AG09319 (cell line): Measurements from ENCODE around the gene LBP.
"Not testable (repeated sequence)": the region's sequence is repeated elsewhere in the genome, so short reads cannot be mapped to it uniquely, and the experiment has no call there.

Experiments used
- DNase-seq: peaks from one replicate; pipeline ENCODE4 v3.0.0-alpha.2; 2010; ENCODE audit warnings: low read depth; ENCODE audit errors: extremely low read depth
- TF ChIP-seq, protein P1 (sequence below): IDR thresholded peaks from 2 replicates; pipeline ENCODE4 v1.5.1; 2011; ENCODE audit warnings: low read depth, mild to moderate bottlenecking, inconsistent platforms, low read length, moderate library complexity

LBP gene

DNA sequence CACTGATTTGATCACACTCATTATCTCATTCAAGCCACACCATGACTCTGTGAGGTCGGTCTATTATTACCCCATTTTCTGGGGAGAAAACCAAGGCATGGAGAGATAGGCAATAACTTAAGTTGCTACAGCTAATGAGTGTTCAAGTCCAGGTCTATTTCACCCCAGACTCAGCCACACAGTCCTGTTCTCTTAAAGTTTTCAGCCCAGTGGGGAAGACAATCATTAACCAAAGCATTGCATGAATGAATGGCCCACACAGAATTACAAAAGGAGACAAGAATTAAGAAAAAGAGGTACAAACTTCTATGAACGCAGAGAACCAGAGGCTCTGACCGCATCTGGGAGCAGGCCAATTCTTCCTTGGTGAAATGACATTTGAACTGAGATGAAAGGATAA lies 35.2 kb upstream of the LBP start:
- DNase-seq: no peak
- TF ChIP-seq, protein P1, sequence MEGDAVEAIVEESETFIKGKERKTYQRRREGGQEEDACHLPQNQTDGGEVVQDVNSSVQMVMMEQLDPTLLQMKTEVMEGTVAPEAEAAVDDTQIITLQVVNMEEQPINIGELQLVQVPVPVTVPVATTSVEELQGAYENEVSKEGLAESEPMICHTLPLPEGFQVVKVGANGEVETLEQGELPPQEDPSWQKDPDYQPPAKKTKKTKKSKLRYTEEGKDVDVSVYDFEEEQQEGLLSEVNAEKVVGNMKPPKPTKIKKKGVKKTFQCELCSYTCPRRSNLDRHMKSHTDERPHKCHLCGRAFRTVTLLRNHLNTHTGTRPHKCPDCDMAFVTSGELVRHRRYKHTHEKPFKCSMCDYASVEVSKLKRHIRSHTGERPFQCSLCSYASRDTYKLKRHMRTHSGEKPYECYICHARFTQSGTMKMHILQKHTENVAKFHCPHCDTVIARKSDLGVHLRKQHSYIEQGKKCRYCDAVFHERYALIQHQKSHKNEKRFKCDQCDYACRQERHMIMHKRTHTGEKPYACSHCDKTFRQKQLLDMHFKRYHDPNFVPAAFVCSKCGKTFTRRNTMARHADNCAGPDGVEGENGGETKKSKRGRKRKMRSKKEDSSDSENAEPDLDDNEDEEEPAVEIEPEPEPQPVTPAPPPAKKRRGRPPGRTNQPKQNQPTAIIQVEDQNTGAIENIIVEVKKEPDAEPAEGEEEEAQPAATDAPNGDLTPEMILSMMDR: no peak

DNA sequence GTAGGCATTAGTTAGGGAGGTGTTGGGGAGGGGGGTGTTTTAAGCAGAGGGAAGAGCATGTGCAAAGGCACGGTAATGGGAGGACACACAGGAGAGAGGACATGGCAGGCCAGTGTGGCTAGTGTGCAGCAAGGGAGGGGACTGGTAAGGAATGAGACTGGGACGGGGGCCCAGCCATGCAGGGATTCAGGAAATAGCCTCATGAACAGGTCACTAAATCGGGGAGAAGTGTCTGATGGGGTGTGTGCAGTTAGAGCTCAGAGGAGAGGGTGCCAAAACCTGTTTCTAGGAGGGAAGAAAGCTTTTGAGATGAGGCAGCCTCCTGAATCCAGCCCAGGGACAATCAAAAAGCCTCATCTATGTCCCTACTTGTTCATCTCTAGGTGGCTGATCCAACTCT lies 34.8 kb upstream of the LBP start:
- TF ChIP-seq, protein P1: no peak
- DNase-seq: no peak

DNA sequence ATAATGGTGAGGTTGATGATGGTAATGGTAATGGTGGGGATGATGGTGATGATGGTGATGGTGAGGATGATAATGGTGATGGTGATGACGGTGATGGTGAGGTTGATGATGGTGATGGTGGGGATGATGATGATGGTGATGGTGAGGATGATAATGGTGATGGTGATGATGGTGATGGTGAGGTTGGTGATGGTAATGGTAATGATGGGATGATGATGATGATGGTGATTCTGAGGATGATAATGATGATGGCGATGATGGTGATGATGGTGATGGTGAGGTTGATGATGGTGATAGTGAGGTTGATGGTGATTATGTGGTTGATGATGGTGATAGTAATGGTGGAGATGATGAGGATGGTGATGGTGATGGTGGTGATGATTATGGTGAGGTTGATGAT lies 32.6 kb upstream of the LBP start:
- no peak for DNase-seq
- TF ChIP-seq, protein P1: no peak

DNA sequence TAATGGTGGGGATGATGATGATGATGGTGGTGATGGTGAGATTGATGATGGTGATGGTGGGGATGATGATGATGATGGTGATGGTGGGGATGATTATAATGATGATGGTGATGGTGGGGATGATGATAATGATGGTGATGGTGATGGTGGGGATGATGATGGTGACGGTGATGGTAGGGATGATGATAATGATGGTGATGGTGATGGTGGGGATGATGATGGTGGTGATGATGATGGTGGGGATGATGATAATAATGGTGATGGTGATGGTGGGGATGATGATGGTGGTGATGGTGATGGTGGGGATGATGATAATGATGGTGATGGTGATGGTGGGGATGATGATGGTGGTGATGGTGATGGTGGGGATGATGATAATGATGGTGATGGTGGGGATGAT lies 31.9 kb upstream of the LBP start:
- DNase-seq: not testable (repeated sequence)

DNA sequence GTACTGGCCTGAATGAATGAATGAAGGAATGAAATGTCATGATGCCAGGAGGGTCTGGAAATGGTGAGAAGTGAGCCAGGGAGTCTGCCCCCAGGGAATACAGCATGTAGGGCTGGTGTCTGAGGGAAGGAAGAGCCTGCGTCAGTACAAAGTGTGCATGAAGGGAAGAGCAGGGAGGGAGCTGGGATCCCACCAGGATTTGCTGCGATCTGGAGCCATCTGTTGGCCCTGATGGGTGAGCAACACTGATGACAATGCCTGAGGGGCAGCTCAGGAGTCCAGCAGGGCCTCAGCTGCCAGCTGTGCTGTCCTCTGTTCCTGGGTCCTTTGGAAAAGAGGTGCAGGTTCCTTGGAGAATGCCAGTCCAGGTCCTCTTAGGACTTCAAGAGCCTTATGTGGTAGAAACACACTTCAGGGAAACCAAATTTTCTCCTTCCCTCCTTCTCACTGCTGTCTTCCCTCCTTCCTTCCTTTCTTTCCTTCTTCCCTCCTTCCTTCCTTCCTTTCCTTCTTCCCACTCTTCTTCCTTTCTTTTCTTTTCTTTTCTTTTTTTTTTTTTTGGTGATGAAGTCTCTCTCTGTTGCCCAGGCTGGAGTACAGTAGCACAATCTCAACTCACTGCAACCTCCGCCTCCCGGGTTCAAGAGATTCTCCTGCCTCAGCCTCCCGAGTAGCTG lies 30.9 kb upstream of the LBP start:
- DNase-seq: no peak
- TF ChIP-seq, protein P1: peak; percentile 27

DNA sequence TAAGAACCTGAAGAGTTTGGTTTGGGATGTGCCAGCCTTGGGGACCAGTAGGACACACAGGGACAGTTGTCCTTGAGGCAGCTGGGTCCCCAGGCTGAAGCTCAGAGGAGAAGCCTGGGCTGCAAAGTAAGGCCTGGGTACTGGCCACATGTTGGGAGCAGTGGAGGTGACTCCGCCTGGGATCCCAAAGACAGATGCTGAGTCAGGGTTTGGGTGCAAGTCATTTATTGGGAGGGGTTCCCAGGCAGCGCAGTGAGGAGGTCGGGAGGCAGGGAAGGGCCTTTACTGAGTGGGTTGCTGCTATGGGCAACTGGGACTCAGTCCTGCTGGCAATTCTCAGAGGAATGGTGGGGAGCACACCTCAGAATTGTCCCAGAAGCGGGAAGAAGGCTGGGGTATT lies 29.9 kb upstream of the LBP start:
- TF ChIP-seq, protein P1: no peak
- no peak for DNase-seq

DNA sequence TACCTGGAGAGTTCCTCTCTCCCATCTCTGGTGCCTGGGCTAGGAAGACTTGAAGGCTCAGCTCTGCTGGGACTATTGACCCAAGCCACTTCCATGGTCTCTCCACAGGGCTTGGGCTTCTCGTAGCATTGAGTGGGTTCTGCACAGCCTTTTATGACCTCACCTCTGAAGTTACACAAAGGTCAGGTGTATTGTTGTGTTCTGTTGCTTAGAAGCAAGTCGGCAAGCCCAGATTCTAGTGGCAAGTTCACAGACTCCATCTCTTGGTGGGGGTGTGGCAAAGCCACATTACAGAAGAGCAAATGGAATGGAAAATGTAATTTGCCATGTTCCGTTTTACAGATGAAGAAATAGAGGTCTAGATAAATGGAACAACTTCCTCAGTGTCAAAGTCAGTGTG lies 28.9 kb upstream of the LBP start:
- no peak for DNase-seq
- TF ChIP-seq, protein P1: no peak

DNA sequence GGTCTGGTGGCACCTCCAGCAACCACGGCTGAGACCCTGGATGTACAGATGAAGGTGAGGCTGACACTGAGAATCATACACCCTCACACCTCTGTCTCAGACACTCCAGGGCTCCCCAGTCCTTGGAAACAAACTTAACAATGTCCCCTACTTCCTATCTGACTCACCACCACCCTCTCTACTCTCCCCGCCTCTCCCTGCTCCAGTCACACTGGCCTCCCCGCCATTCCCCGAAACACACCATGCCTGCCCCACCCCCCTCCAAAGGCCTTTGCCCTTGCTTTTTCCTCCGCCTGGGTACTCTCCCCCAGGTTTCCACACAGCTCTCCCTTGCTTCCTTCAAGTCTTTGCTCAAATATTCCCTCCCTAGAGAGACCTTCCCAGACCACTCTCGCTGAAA lies 26.1 kb upstream of the LBP start:
- TF ChIP-seq, protein P1: no peak
- no peak for DNase-seq
